Fibroblast of pulmonary artery (primary cell): Measurements from ENCODE around the gene SYPL2.

Experiments
- DNase-seq: peaks from one replicate; pipeline ENCODE4 v3.0.0-alpha.2; 2010; ENCODE audit warnings: low read depth
- H3K4me3 ChIP-seq: replicated peaks from 2 replicates; pipeline ENCODE4 v1.5.1; 2011; ENCODE audit warnings: low read depth, mild to moderate bottlenecking, control low read depth, low read length, moderate library complexity
- CTCF ChIP-seq: IDR thresholded peaks from 2 replicates; pipeline ENCODE4 v1.5.1; 2011; ENCODE audit warnings: mild to moderate bottlenecking, control low read depth, low read length, inconsistent platforms; ENCODE audit errors: missing control alignments

Gene SYPL2

GRCh38 chr1:109447524-109447923 lies 18.8 kb upstream of the SYPL2 start:
- H3K4me3 ChIP-seq = no peak overlapping the region
- no peak for TF ChIP-seq CTCF
- no peak for DNase-seq

- no peak for DNase-seq
- H3K4me3 ChIP-seq = no peak overlapping the region
- no peak for TF ChIP-seq CTCF
Observed at GRCh38 chr1:109454497-109455133, 11.7 kb upstream of the SYPL2 start.

- H3K4me3 ChIP-seq = no peak overlapping the region
- DNase-seq = no peak
- TF ChIP-seq CTCF = no peak
Observed at GRCh38 chr1:109457819-109458218, 8.5 kb upstream of the SYPL2 start.

GRCh38 chr1:109466125-109466451 lies 258 bp upstream of the SYPL2 start:
- TF ChIP-seq CTCF = no peak
- peak overlapping the region; percentile 40 for H3K4me3 ChIP-seq
- DNase-seq = no peak

GRCh38 chr1:109467301-109467777 lies 993 bp downstream of the SYPL2 start:
- no peak for TF ChIP-seq CTCF
- H3K4me3 ChIP-seq = no peak overlapping the region
- no peak for DNase-seq

GRCh38 chr1:109468061-109468460 lies 1.7 kb downstream of the SYPL2 start:
- H3K4me3 ChIP-seq = no peak overlapping the region

More at GRCh38 chr1:109468061-109468460, 1.7 kb downstream of the SYPL2 start:
- TF ChIP-seq CTCF = no peak
- no peak for DNase-seq
